SU-DHL-6 (cell line): ENCODE measurements around the gene PGM2.
"Not testable (repeated sequence)": the region's sequence is repeated elsewhere in the genome, so short reads cannot be mapped to it uniquely, and the experiment has no call there.

Source experiments
- H2AFZ ChIP-seq: fragments of 200-600 bp; sonication (generic); 2 replicates; pipeline ENCODE4 v1.6.1; 2014; ENCODE audit warnings: low read depth, mild to moderate bottlenecking, moderate library complexity, mixed read lengths, antibody characterized with exemption, low read length; ENCODE audit not compliant: severe bottlenecking
- H3F3A ChIP-seq: fragments of 200-600 bp; shearing (Covaris generic); 2 replicates; pipeline ENCODE4 v1.6.0; 2016; ENCODE audit warnings: antibody characterized with exemption, mild to moderate bottlenecking; ENCODE audit not compliant: insufficient read depth
- H3K27ac ChIP-seq: fragments of 200-600 bp; sonication (generic); 2 replicates; pipeline ENCODE4 v1.5.1; 2016; ENCODE audit warnings: low read depth, mild to moderate bottlenecking, low read length, moderate library complexity, mixed read lengths
- H3K27me3 ChIP-seq: fragments of 200-600 bp; sonication (generic), shearing (Covaris generic); 2 replicates; pipeline ENCODE4 v1.6.0; 2014; ENCODE audit warnings: mild to moderate bottlenecking, low read length
- H3K36me3 ChIP-seq: fragments of 200-600 bp; sonication (generic); 2 replicates; pipeline ENCODE4 v1.6.1; 2014; ENCODE audit warnings: mild to moderate bottlenecking, low read length, mixed read lengths
- H3K4me2 ChIP-seq: fragments of 300-600, 200-600 bp; shearing (Covaris generic), sonication (generic); 2 replicates; pipeline ENCODE4 v1.6.0; 2014; ENCODE audit warnings: low read length, low read depth, mild to moderate bottlenecking; ENCODE audit not compliant: poor library complexity, severe bottlenecking
- H3K4me3 ChIP-seq: fragments of 200-600 bp; sonication (generic); 2 replicates; pipeline ENCODE4 v1.5.1; 2014; ENCODE audit warnings: antibody characterized with exemption, low read length, mild to moderate bottlenecking, mixed read lengths; ENCODE audit not compliant: insufficient read depth, poor library complexity, severe bottlenecking
- H3K79me2 ChIP-seq: fragments of 200-600 bp; sonication (generic); 2 replicates; pipeline ENCODE4 v1.6.1; 2014; ENCODE audit warnings: mild to moderate bottlenecking, low read length, moderate library complexity; ENCODE audit not compliant: insufficient read depth
- H3K9ac ChIP-seq: fragments of 200-600 bp; sonication (generic); 2 replicates; pipeline ENCODE4 v1.7.0; 2014; ENCODE audit warnings: mild to moderate bottlenecking, low read length
- H3K9me2 ChIP-seq: fragments of 200-600 bp; sonication (generic); replicated peaks from 2 replicates; pipeline ENCODE4 v1.6.1; 2014; ENCODE audit warnings: low read length; ENCODE audit not compliant: insufficient read depth
- H3K9me3 ChIP-seq: fragments of 200-600 bp; sonication (generic); 2 replicates; pipeline ENCODE4 v1.6.1; 2014; ENCODE audit warnings: low read length, mixed read lengths; ENCODE audit not compliant: insufficient read depth
- H4K20me1 ChIP-seq: fragments of 200-600 bp; sonication (generic); 2 replicates; pipeline ENCODE4 v1.6.1; 2014; ENCODE audit warnings: low read depth, mild to moderate bottlenecking, antibody characterized with exemption, low read length, moderate library complexity, mixed read lengths
- CTCF ChIP-seq: fragments of 200-600 bp; sonication (generic); IDR thresholded peaks from one replicate; pipeline ENCODE4 v1.5.1; 2017; ENCODE audit warnings: antibody characterized with exemption, mild to moderate bottlenecking, low read length, moderate library complexity; ENCODE audit not compliant: insufficient read depth, poor library complexity, severe bottlenecking
- EZH2phosphoT487 ChIP-seq: fragments of 200-600 bp; sonication (generic), shearing (Covaris generic); conservative IDR thresholded peaks from 2 replicates; pipeline ENCODE4 v1.6.1; 2018; ENCODE audit warnings: mild to moderate bottlenecking, antibody characterized with exemption, low read length, moderate library complexity, mixed read lengths

Gene PGM2

GRCh38 chr4:37781131-37781455 is 45.4 kb upstream of the PGM2 start:
- TF ChIP-seq EZH2phosphoT487 (no peak), CTCF (no peak)
- Histone ChIP-seq H3F3A (no peaks in the 10 kb centered on the region), H3K4me2 (no peak overlapping the region), H3K36me3 (no peaks in the 10 kb centered on the region), H4K20me1 (no peaks in the 10 kb centered on the region), H3K4me3 (no peak overlapping the region), H3K79me2 (no peaks in the 10 kb centered on the region), H3K9ac (no peak overlapping the region), H3K9me3 (no peaks in the 10 kb centered on the region; the same call in 1 of the 2 replicates), H2AFZ (no peak overlapping the region), H3K27me3 (no peaks in the 10 kb centered on the region), H3K27ac (no peak overlapping the region), H3K9me2 (no peaks in the 10 kb centered on the region)

- not testable (repeated sequence) for H3K9me3 ChIP-seq, H3K27ac ChIP-seq, H2AFZ ChIP-seq, H3K36me3 ChIP-seq, H3K9ac ChIP-seq, H3K27me3 ChIP-seq, H3K9me2 ChIP-seq, H3K4me3 ChIP-seq, H3F3A ChIP-seq, H4K20me1 ChIP-seq, H3K79me2 ChIP-seq, H3K4me2 ChIP-seq
Measured at GRCh38 chr4:37786267-37786666, 40.2 kb upstream of the PGM2 start.

DNA sequence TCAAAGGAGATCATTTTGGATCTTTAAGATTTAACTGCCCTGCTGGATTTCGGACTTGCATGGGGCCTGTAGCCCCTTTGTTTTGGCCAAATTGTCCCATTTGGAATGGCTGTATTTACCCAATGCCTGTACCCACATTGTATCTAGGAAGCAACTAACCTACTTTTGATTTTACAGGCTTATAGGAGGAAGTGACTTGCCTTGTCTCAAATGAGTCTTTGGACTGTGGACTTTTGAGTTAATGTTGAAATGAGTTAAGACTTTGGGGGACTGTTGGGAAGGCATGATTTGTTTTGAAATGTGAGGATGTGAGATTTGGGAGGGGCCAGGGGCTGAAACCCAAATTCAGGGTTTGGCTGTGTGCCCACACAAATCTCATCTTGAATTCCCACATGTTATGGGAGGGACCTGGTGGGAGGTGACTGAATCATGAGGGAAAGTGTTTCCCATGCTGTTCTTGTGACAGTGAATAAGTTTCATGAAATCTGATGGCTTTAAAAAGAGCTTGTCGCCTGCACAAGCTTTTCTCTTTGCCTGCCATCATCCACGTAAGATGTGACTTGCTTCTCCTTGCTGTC is 38.5 kb upstream of the PGM2 start:
- not testable (repeated sequence) for H3K4me3 ChIP-seq, H3K9me3 ChIP-seq, H3K27me3 ChIP-seq, H3K9ac ChIP-seq, H3F3A ChIP-seq, H3K27ac ChIP-seq, H4K20me1 ChIP-seq, H3K36me3 ChIP-seq, H2AFZ ChIP-seq, H3K9me2 ChIP-seq, H3K79me2 ChIP-seq, H3K4me2 ChIP-seq

GRCh38 chr4:37788819-37789218 is 37.7 kb upstream of the PGM2 start:
- Histone ChIP-seq H2AFZ (no peak overlapping the region), H3K79me2 (no peaks in the 10 kb centered on the region), H3K27me3 (no peaks in the 10 kb centered on the region), H3K27ac (no peak overlapping the region), H3K9me3 (no peaks in the 10 kb centered on the region), H3K36me3 (no peaks in the 10 kb centered on the region), H4K20me1 (no peaks in the 10 kb centered on the region), H3K4me2 (no peak overlapping the region), H3K9me2 (no peaks in the 10 kb centered on the region), H3K4me3 (no peak overlapping the region), H3F3A (no peaks in the 10 kb centered on the region), H3K9ac (no peak overlapping the region)
- TF ChIP-seq CTCF (no peak), EZH2phosphoT487 (no peak)
